Measurements from ENCODE around the gene CIC. TPM values are rescaled to one million over a fixed set of nuclear protein-coding genes. Genes with fewer than 3 reads are reported as not detected.

CIC gene
- polyA plus RNA-seq, 3 donors = 0.62 to 42.2 (median 0.87) TPM

- WGBS (ENCODE audit: insufficient coverage) = 92% methylated on average over 2 of the region's 8 CpGs
- Histone ChIP-seq H3K79me2 (ENCODE audit: insufficient read depth, low read length) (peaks cover 28% of the 10 kb centered on the region), H3K4me1 (ENCODE audit: control insufficient read depth in 1 of 2, insufficient read depth in 2 of 2, low read length in 2 of 2) (peaks cover 29 to 38% of the 10 kb centered on the region in 2 donors), H4K20me1 (ENCODE audit: insufficient read depth, low read length) (peaks cover 93% of the 10 kb centered on the region), H3K27me3 (ENCODE audit: control insufficient read depth in 2 of 2, insufficient read depth in 2 of 2, low read length in 2 of 2) (no peaks in the 10 kb centered on the region), H3K4me2 (replicated peaks; ENCODE audit: extremely low read depth, low read length, poor library complexity, severe bottlenecking) (no peak overlapping the region), H2AFZ (ENCODE audit: insufficient read depth, low read depth, low read length, poor library complexity, severe bottlenecking) (no peak overlapping the region), H3K36me3 (replicated peaks in 1 of 2; ENCODE audit: control insufficient read depth in 1 of 2, insufficient read depth in 2 of 2, low read length in 2 of 2) (peaks cover 71 to 76% of the 10 kb centered on the region in 2 donors), H3K9ac (ENCODE audit: insufficient read depth, low read length, poor library complexity, severe bottlenecking) (no peak overlapping the region), H3K9me3 (replicated peaks in 1 of 2; ENCODE audit: control insufficient read depth in 1 of 2, insufficient read depth in 1 of 2, low read length in 2 of 2) (no peaks in the 10 kb centered on the region), H3K27ac (ENCODE audit: low read depth in 1 of 2, low read length in 2 of 2) (peak overlapping the region in 1 of 2 donors; percentile 15), H3K4me3 (replicated peaks in 1 of 3; ENCODE audit: low read depth in 2 of 3, low read length in 3 of 3) (no peak overlapping the region)
- no peak for TF ChIP-seq CTCF (IDR thresholded peaks at IDR 0.05)
- intact Hi-C loops (cut with micrococcal nuclease) = loop anchor here in 1 of 2 donors (5.0 to 10.0 kb wide), 4 partner anchors 37 to 185 kb away; partner anchors contain the start of gene POU2F2
- Mint-ChIP-seq H3K9me3 (no peaks in the 10 kb centered on the region), H3K4me1 (peaks cover 33% of the 10 kb centered on the region), H3K36me3 (peaks cover 57 to 76% of the 10 kb centered on the region in 2 donors), H3K27me3 (ENCODE audit: low read depth in 3 of 3) (peaks cover 0 to 5% (median 0%) of the 10 kb centered on the region in 3 donors), H3K27ac (peak overlapping the region in 1 of 7 donors; percentile 48), H3K4me3 (no peak overlapping the region)
- DNase-seq = no peak
Measured at GRCh38 chr19:42289556-42290041, 20.5 kb downstream of the CIC start.

- Histone ChIP-seq H3K4me2 (replicated peaks; ENCODE audit: extremely low read depth, low read length, poor library complexity, severe bottlenecking) (no peak overlapping the region), H3K36me3 (replicated peaks in 1 of 2; ENCODE audit: control insufficient read depth in 1 of 2, insufficient read depth in 2 of 2, low read length in 2 of 2) (peaks cover 76 to 80% of the 10 kb centered on the region in 2 donors), H3K9me3 (replicated peaks in 1 of 2; ENCODE audit: control insufficient read depth in 1 of 2, insufficient read depth in 1 of 2, low read length in 2 of 2) (no peaks in the 10 kb centered on the region), H2AFZ (ENCODE audit: insufficient read depth, low read depth, low read length, poor library complexity, severe bottlenecking) (no peak overlapping the region), H3K27ac (ENCODE audit: low read depth in 1 of 2, low read length in 2 of 2) (peak overlapping the region in 1 of 2 donors; percentile 15), H3K79me2 (ENCODE audit: insufficient read depth, low read length) (peaks cover 23% of the 10 kb centered on the region), H3K9ac (ENCODE audit: insufficient read depth, low read length, poor library complexity, severe bottlenecking) (no peak overlapping the region), H3K4me3 (replicated peaks in 1 of 3; ENCODE audit: low read depth in 2 of 3, low read length in 3 of 3) (no peak overlapping the region), H4K20me1 (ENCODE audit: insufficient read depth, low read length) (peaks cover 88% of the 10 kb centered on the region), H3K4me1 (ENCODE audit: control insufficient read depth in 1 of 2, insufficient read depth in 2 of 2, low read length in 2 of 2) (peaks cover 24 to 32% of the 10 kb centered on the region in 2 donors), H3K27me3 (ENCODE audit: control insufficient read depth in 2 of 2, insufficient read depth in 2 of 2, low read length in 2 of 2) (no peaks in the 10 kb centered on the region)
- 89% methylated on average over 11 of the region's 13 CpGs for WGBS (ENCODE audit: insufficient coverage)
- no peak for DNase-seq
- H3K27ac Mint-ChIP-seq = peak overlapping the region in 1 of 7 donors; percentile 25
- peaks cover 28% of the 10 kb centered on the region for H3K4me1 Mint-ChIP-seq
- H3K4me3 Mint-ChIP-seq = no peak overlapping the region
- intact Hi-C loops (cut with micrococcal nuclease) = loop anchor here in 1 of 2 donors (10.0 kb wide), 1 partner anchor 185 kb away; no protein-coding TSS in a partner anchor
- no peak for TF ChIP-seq CTCF (IDR thresholded peaks at IDR 0.05)
- no peaks in the 10 kb centered on the region for H3K9me3 Mint-ChIP-seq
- H3K27me3 Mint-ChIP-seq (ENCODE audit: low read depth in 3 of 3) = peaks cover 0 to 5% (median 0%) of the 10 kb centered on the region in 3 donors
- H3K36me3 Mint-ChIP-seq = peaks cover 59 to 79% of the 10 kb centered on the region in 2 donors
Measured at GRCh38 chr19:42290136-42290522, 21.1 kb downstream of the CIC start.

Measured in CD14-positive monocyte (primary cell).